Endothelial cell of umbilical vein (primary cell): ENCODE results near the gene GMEB2. TPM values are rescaled to one million over a fixed set of nuclear protein-coding genes. Genes with fewer than 3 reads are reported as not detected.

ENCODE experiments used
- BruUV-seq: library from RNA; stranded (reverse); fragments of 400-500 nt; replicated peaks from 2 replicates; lab custom pipeline; 2021; lab: Mats Ljungman, UMichigan
- CTCF ChIA-PET: fragments of 300-600, 350-600 bp; sonication (Branson Sonifier 250); formaldehyde crosslinking; loops from one replicate; lab custom pipeline; 2021; ENCODE audit warnings: antibody characterized with exemption, inconsistent platforms; lab: Charles Lee
- POLR2A ChIA-PET: fragments of 300-600, 350-600 bp; sonication (Branson Sonifier 250); formaldehyde crosslinking; loops from one replicate; lab custom pipeline; 2021; ENCODE audit warnings: antibody characterized with exemption, inconsistent platforms; lab: Charles Lee
- DNase-seq: peaks from one replicate; pipeline ENCODE4 v3.0.0-alpha.2; 2011; ENCODE audit warnings: low read depth, low spot score
- FAIRE-seq: peaks from 2 replicates; lab custom pipeline; 2011; peaks lifted over from hg19 to GRCh38; lab: Jason Lieb, UNC
- H2AFZ ChIP-seq: 2 replicates; pipeline ENCODE4 v1.6.0; 2012; ENCODE audit warnings: low read depth, low read length, control low read depth, inconsistent platforms
- H3K27ac ChIP-seq: 2 replicates; pipeline ENCODE4 v1.5.1; 2011; ENCODE audit warnings: low read depth, mild to moderate bottlenecking, control low read depth, low read length, moderate library complexity; ENCODE audit not compliant: insufficient read depth
- H3K27me3 ChIP-seq, 2 experiments: 2 replicates each; pipeline versions ENCODE4 v1.6.0 to v1.6.1; 2011; ENCODE audit warnings: low read length in 2 of 2, mixed read lengths in 1 of 2; ENCODE audit not compliant: control insufficient read depth in 2 of 2, insufficient read depth in 2 of 2
- H3K36me3 ChIP-seq, 2 experiments: 2 replicates in 1 of 2; 3 replicates in 1 of 2; pipeline ENCODE4 v1.5.1; 2011; ENCODE audit warnings: low read length in 2 of 2, mild to moderate bottlenecking in 1 of 2, moderate library complexity in 1 of 2; ENCODE audit not compliant: control insufficient read depth in 2 of 2, insufficient read depth in 2 of 2; ENCODE audit errors: extremely low read depth in 1 of 2
- H3K4me1 ChIP-seq: 3 replicates; pipeline ENCODE4 v1.5.1; 2011; ENCODE audit warnings: mild to moderate bottlenecking, low read length; ENCODE audit not compliant: control insufficient read depth, insufficient read depth; ENCODE audit errors: extremely low read depth
- H3K4me2 ChIP-seq: 2 replicates; pipeline ENCODE4 v1.6.1; 2011; ENCODE audit warnings: low read length, control low read depth, mixed read lengths; ENCODE audit not compliant: insufficient read depth
- H3K4me3 ChIP-seq, 3 experiments: fragments of 200-600 bp in 1 of 3; sonication (generic), shearing (Covaris generic) in 1 of 3; replicated peaks in 1 of 3; 2 replicates each; pipeline ENCODE4 v1.5.1; 2011 to 2016; ENCODE audit warnings: control low read depth in 3 of 3, low read length in 3 of 3, mild to moderate bottlenecking in 2 of 3, inconsistent platforms in 1 of 3, low read depth in 1 of 3, moderate library complexity in 1 of 3; ENCODE audit not compliant: insufficient read depth in 1 of 3
- H3K79me2 ChIP-seq: 2 replicates; pipeline ENCODE4 v1.6.0; 2012; ENCODE audit warnings: low read length, inconsistent platforms; ENCODE audit not compliant: control insufficient read depth, insufficient read depth
- H3K9ac ChIP-seq: replicated peaks from 2 replicates; pipeline ENCODE3; 2011; ENCODE audit warnings: low read length, control low read depth; ENCODE audit not compliant: insufficient read depth; ENCODE audit errors: extremely low read depth
- H3K9me1 ChIP-seq: replicated peaks from 3 replicates; pipeline ENCODE4 v1.6.0; 2011; ENCODE audit warnings: mild to moderate bottlenecking, low read length; ENCODE audit not compliant: control insufficient read depth, insufficient read depth; ENCODE audit errors: extremely low read depth
- H3K9me3 ChIP-seq: replicated peaks from 2 replicates; pipeline ENCODE4 v1.5.1; 2012; ENCODE audit warnings: low read length, inconsistent platforms; ENCODE audit not compliant: control insufficient read depth, insufficient read depth
- H4K20me1 ChIP-seq: replicated peaks from 2 replicates; pipeline ENCODE3; 2011; ENCODE audit warnings: mild to moderate bottlenecking, low read length; ENCODE audit not compliant: control insufficient read depth, insufficient read depth; ENCODE audit errors: extremely low read depth
- CTCF ChIP-seq, 2 donors: IDR thresholded peaks; 1 replicate in 1 of 2; 2 replicates in 1 of 2; pipeline ENCODE4 v1.5.1; 2011; ENCODE audit warnings: low read length in 2 of 2, mild to moderate bottlenecking in 2 of 2, moderate library complexity in 2 of 2, control low read depth in 1 of 2, inconsistent platforms in 1 of 2, low read depth in 1 of 2; ENCODE audit not compliant: insufficient read depth in 1 of 2; ENCODE audit errors: extremely low read depth in 1 of 2
- EZH2 ChIP-seq: IDR thresholded peaks from 2 replicates; pipeline ENCODE4 v1.6.1; 2012; ENCODE audit warnings: borderline replicate concordance, low read depth, mild to moderate bottlenecking, moderate library complexity, low read length, inconsistent platforms; ENCODE audit not compliant: severe bottlenecking
- FOS ChIP-seq: IDR thresholded peaks from 2 replicates; pipeline ENCODE4 v1.6.1; 2011; ENCODE audit warnings: mild to moderate bottlenecking, low read length, moderate library complexity, borderline replicate concordance; ENCODE audit not compliant: insufficient read depth
- GATA2 ChIP-seq: IDR thresholded peaks from 2 replicates; pipeline ENCODE4 v1.7.0; 2011; ENCODE audit warnings: low read depth, mild to moderate bottlenecking, moderate library complexity, mixed read lengths, low read length; ENCODE audit not compliant: insufficient read length, insufficient read depth
- JUN ChIP-seq: IDR thresholded peaks from 2 replicates; pipeline ENCODE4 v1.6.1; 2011; ENCODE audit warnings: borderline replicate concordance, low read depth; ENCODE audit not compliant: insufficient read length, insufficient read depth
- MAX ChIP-seq: IDR thresholded peaks from 2 replicates; pipeline ENCODE4 v1.6.1; 2011; ENCODE audit not compliant: insufficient read depth, insufficient read length
- MYC ChIP-seq: IDR thresholded peaks from one replicate; pipeline ENCODE4 v1.6.1; 2011; ENCODE audit warnings: mild to moderate bottlenecking, low read depth, low read length
- POLR2A ChIP-seq: IDR thresholded peaks from 2 replicates; pipeline ENCODE4 v1.6.1; 2012; ENCODE audit warnings: low read depth, mild to moderate bottlenecking, control low read depth, low read length
- POLR2AphosphoS5 ChIP-seq: IDR thresholded peaks from 2 replicates; pipeline ENCODE4 v1.6.1; 2012; ENCODE audit warnings: low read depth, mild to moderate bottlenecking, control low read depth, low read length, moderate library complexity; ENCODE audit not compliant: insufficient read depth
- dilution Hi-C: fragments of 300-500 bp; cut with MboI; formaldehyde crosslinking; loops from one replicate; pipeline ENCODE4 v1.15.0; 2019; ENCODE audit warnings: low sequenced_read_pairs; ENCODE audit not compliant: extremely low pct_ligation_motif_present
- intact Hi-C: fragments of 100-400 bp; cut with micrococcal nuclease; formaldehyde crosslinking; loops from one replicate; pipeline ENCODE4 v1.10.0; 2022
- polyA plus RNA-seq, 4 experiments: library from polyadenylated mRNA; depleted of rRNA in 3 of 4; stranded (reverse) in 3 of 4; unstranded in 1 of 4; fragments of >200 nt; gene quantifications; 2 replicates each; pipeline versions ENCODE4 v1.2.1 to v1.2.3, GENCODE V29; 2011 to 2012; ENCODE audit warnings: missing spikeins in 1 of 4
- total RNA-seq: library from RNA; stranded (reverse); gene quantifications from 2 replicates; pipeline ENCODE4 v1.2.3, GENCODE V29; 2021

The GMEB2 gene
- total and polyA plus RNA-seq, 2 donors (not counting 3 experiments of a cell fraction or from before 2014, with no cell fraction given), result 12.7 to 14.1 TPM

- Histone ChIP-seq H3K27ac (no peak overlapping the region), H3K36me3 (peaks cover 0 to 39% of the 10 kb centered on the region in 2 experiments), H3K4me1 (no peaks in the 10 kb centered on the region), H2AFZ (no peak overlapping the region), H3K9me1 (no peaks in the 10 kb centered on the region), H4K20me1 (no peaks in the 10 kb centered on the region), H3K27me3 (no peaks in the 10 kb centered on the region), H3K4me3 (no peak overlapping the region), H3K9ac (no peak overlapping the region), H3K4me2 (no peak overlapping the region), H3K9me3 (no peaks in the 10 kb centered on the region), H3K79me2 (no peaks in the 10 kb centered on the region)
- CTCF ChIA-PET, result no interaction called here
- DNase-seq (no peak), FAIRE-seq (no peak)
- BruUV-seq, result no TSS peak
- intact Hi-C loops (loop anchor here (10.0 kb wide), 1 partner anchor 426 kb away; no protein-coding TSS in a partner anchor), dilution Hi-C loops (no loop called here)
- no peak for TF ChIP-seq GATA2
- no peak for TF ChIP-seq FOS
- TF ChIP-seq CTCF (IDR thresholded peaks at IDR 0.05; ENCODE audit: extremely low read depth in 1 of 2, insufficient read depth in 1 of 2, low read depth in 1 of 2, low read length in 2 of 2), result no peak
- no peak for TF ChIP-seq POLR2AphosphoS5
- TF ChIP-seq MAX, result no peak
- no peak for TF ChIP-seq MYC
- no peak for TF ChIP-seq EZH2
- TF ChIP-seq JUN, result no peak
- no peak for TF ChIP-seq POLR2A
- POLR2A ChIA-PET, result no interaction called here
Measured at GRCh38 chr20:63590218-63591146, 36.4 kb downstream of the GMEB2 start.
